Measurements from ENCODE around the gene GABRP.
A peak's percentile ranks its signal among the peaks of the same experiment; 100 is the strongest.

The GABRP gene

GRCh38 chr5:170860818-170861666, 77.5 kb downstream of the GABRP start:
- no peak for DNase-seq (ENCODE audit: low spot score)
- TF ChIP-seq CTCF (IDR thresholded peaks at IDR 0.05) = no peak
- Histone ChIP-seq H3K27ac (peak overlapping the region in 1 of 2 donors; percentile 40), H3K4me3 (peak overlapping the region; percentile 81)

GRCh38 chr5:170861667-170861916, 78.1 kb downstream of the GABRP start:
- Histone ChIP-seq H3K27ac (peak overlapping the region in 1 of 2 donors; percentile 40), H3K4me3 (peak overlapping the region; percentile 81)
- DNase-seq (ENCODE audit: low spot score) = no peak
- TF ChIP-seq CTCF (IDR thresholded peaks at IDR 0.05) = no peak

GRCh38 chr5:170861917-170862766, 78.6 kb downstream of the GABRP start, which contains the start of gene RANBP17:
Gene RANBP17 (plus strand): TSS chr5:170862018.
- peak within 1 kb of the TSS; percentile 81 for H3K4me3 ChIP-seq
- TF ChIP-seq CTCF (IDR thresholded peaks at IDR 0.05) = no peak
- H3K27ac ChIP-seq = peak within 1 kb of the TSS in 1 of 2 donors; percentile 40
- DNase-seq (ENCODE audit: low spot score) = no peak

GRCh38 chr5:170863646-170864045, 80.1 kb downstream of the GABRP start:
- TF ChIP-seq CTCF (IDR thresholded peaks at IDR 0.05) = no peak
- DNase-seq (ENCODE audit: low spot score) = no peak
- Histone ChIP-seq H3K4me3 (no peak overlapping the region), H3K27ac (no peak overlapping the region)

Data from coronary artery (tissue), 2 donors.